Activated B cell treated with CpG ODN at 0.5 μM for 24 hours (primary cell): ENCODE data around the gene SLC36A4. TPM values are rescaled to one million over a fixed set of nuclear protein-coding genes. Genes with fewer than 3 reads are reported as not detected.

Source experiments
- ATAC-seq: fragments of 200-7000 bp; cut with Tn5 transposase; one replicate; pipeline ENCODE4 v1.10.0; 2021; ENCODE audit warnings: low read depth, mild to moderate bottlenecking, moderate library complexity
- CTCF ChIA-PET: fragments of 350-600 bp; sonication (Branson Sonifier 250); formaldehyde crosslinking; loops from one replicate; lab custom pipeline; 2021; ENCODE audit warnings: antibody characterized with exemption; lab: Charles Lee
- POLR2A ChIA-PET: fragments of 350-600 bp; sonication (Branson Sonifier 250); formaldehyde crosslinking; loops from one replicate; lab custom pipeline; 2021; ENCODE audit warnings: antibody characterized with exemption; lab: Charles Lee
- DNase-seq: peaks from one replicate; pipeline ENCODE4 v3.0.0; 2022
- H3K27ac Mint-ChIP-seq: one replicate; pipeline ENCODE4 v1.8.0; 2020; ENCODE audit warnings: mixed read lengths
- H3K27me3 Mint-ChIP-seq: one replicate; pipeline ENCODE4 v1.8.0; 2021; ENCODE audit warnings: mixed read lengths
- H3K36me3 Mint-ChIP-seq: one replicate; pipeline ENCODE4 v1.8.0; 2021; ENCODE audit warnings: low read depth, mixed read lengths
- H3K4me1 Mint-ChIP-seq: one replicate; pipeline ENCODE4 v1.8.0; 2021; ENCODE audit warnings: mixed read lengths
- H3K4me3 Mint-ChIP-seq: one replicate; pipeline ENCODE4 v1.8.0; 2020; ENCODE audit warnings: mild to moderate bottlenecking, mixed read lengths
- H3K9me3 Mint-ChIP-seq: one replicate; pipeline ENCODE4 v1.8.0; 2020; ENCODE audit warnings: mixed read lengths
- CTCF ChIP-seq: fragments of 200-600 bp; IDR thresholded peaks from one replicate; pipeline ENCODE4 v1.8.0; 2022; ENCODE audit warnings: antibody characterized with exemption, mild to moderate bottlenecking
- intact Hi-C: fragments of 100-400 bp; cut with micrococcal nuclease; formaldehyde crosslinking; loops from one replicate; pipeline ENCODE4 v1.15.1; 2024
- total RNA-seq: library from RNA; stranded (reverse); gene quantifications from 2 replicates; pipeline ENCODE4 v1.2.3, GENCODE V29; 2022

Gene SLC36A4
- total RNA-seq, 1 donor from 2014 or later: 17.0 TPM

- Mint-ChIP-seq H3K9me3 (no peaks in the 10 kb centered on the region), H3K27me3 (peaks cover 3% of the 10 kb centered on the region), H3K36me3 (no peaks in the 10 kb centered on the region), H3K4me3 (no peak overlapping the region), H3K27ac (no peak overlapping the region), H3K4me1 (no peaks in the 10 kb centered on the region)
- TF ChIP-seq CTCF: no peak
- intact Hi-C loops: no loop called here
- ChIA-PET CTCF (no interaction called here), POLR2A (no interaction called here)
- DNase-seq (no peak), ATAC-seq (no peak)
Observed at GRCh38 chr11:93221539-93221938, 23.7 kb upstream of the SLC36A4 start.

GRCh38 chr11:93220078-93220477 lies 22.3 kb upstream of the SLC36A4 start:
- DNase-seq: no peak
- H3K4me3 Mint-ChIP-seq: no peak overlapping the region
- H3K9me3 Mint-ChIP-seq: no peaks in the 10 kb centered on the region
- peaks cover 3% of the 10 kb centered on the region for H3K27me3 Mint-ChIP-seq
- intact Hi-C loops: no loop called here
- no peak for TF ChIP-seq CTCF
- no peak overlapping the region for H3K27ac Mint-ChIP-seq
- no peaks in the 10 kb centered on the region for H3K36me3 Mint-ChIP-seq
- ChIA-PET POLR2A (no interaction called here), CTCF (no interaction called here)
- no peak for ATAC-seq
- no peaks in the 10 kb centered on the region for H3K4me1 Mint-ChIP-seq

GRCh38 chr11:93219440-93219839 lies 21.6 kb upstream of the SLC36A4 start:
- Mint-ChIP-seq H3K27ac (no peak overlapping the region), H3K4me1 (no peaks in the 10 kb centered on the region)
- intact Hi-C loops: no loop called here

GRCh38 chr11:93216511-93217101 lies 18.8 kb upstream of the SLC36A4 start:
- TF ChIP-seq CTCF: no peak
- CTCF ChIA-PET: no interaction called here
- H3K4me1 Mint-ChIP-seq: no peaks in the 10 kb centered on the region
- no peak overlapping the region for H3K27ac Mint-ChIP-seq
- peaks cover 3% of the 10 kb centered on the region for H3K27me3 Mint-ChIP-seq
- H3K9me3 Mint-ChIP-seq: no peaks in the 10 kb centered on the region
- H3K36me3 Mint-ChIP-seq: no peaks in the 10 kb centered on the region
- POLR2A ChIA-PET: no interaction called here
- DNase-seq (no peak), ATAC-seq (no peak)
- H3K4me3 Mint-ChIP-seq: no peak overlapping the region
- intact Hi-C loops: no loop called here

More at GRCh38 chr11:93219440-93219839, 21.6 kb upstream of the SLC36A4 start:
- Mint-ChIP-seq H3K36me3 (no peaks in the 10 kb centered on the region), H3K9me3 (no peaks in the 10 kb centered on the region), H3K4me3 (no peak overlapping the region), H3K27me3 (peaks cover 3% of the 10 kb centered on the region)
- DNase-seq: no peak
- POLR2A ChIA-PET: no interaction called here
- CTCF ChIA-PET: no interaction called here
- ATAC-seq: no peak
- no peak for TF ChIP-seq CTCF

- Mint-ChIP-seq H3K9me3 (peaks cover 4% of the 10 kb centered on the region), H3K4me3 (no peak overlapping the region), H3K27me3 (peaks cover 3% of the 10 kb centered on the region), H3K36me3 (no peaks in the 10 kb centered on the region), H3K4me1 (no peaks in the 10 kb centered on the region), H3K27ac (no peak overlapping the region)
- ChIA-PET POLR2A (interaction anchor here (1.3 kb wide), 1 partner anchor 16 kb away, joined by 3 read pairs; the partner anchor contains the start of gene SLC36A4), CTCF (interaction anchor here (0.8 kb wide), 1 partner anchor 13 kb away, joined by 3 read pairs; no protein-coding TSS in a partner anchor)
- DNase-seq: no peak
- ATAC-seq: no peak
- intact Hi-C loops: no loop called here
- no peak for TF ChIP-seq CTCF
Observed at GRCh38 chr11:93213622-93214021, 15.8 kb upstream of the SLC36A4 start.
